CD4-positive, alpha-beta T cell treated with Interleukin-10 for 1 hour (primary cell): ENCODE results near the gene FGF11.
"Not testable (repeated sequence)": the region's sequence is repeated elsewhere in the genome, so short reads cannot be mapped to it uniquely, and the experiment has no call there.

ENCODE experiments used
- DNase-seq: peaks from one replicate; pipeline ENCODE4 v3.0.0-alpha.2; 2020

Gene FGF11

DNA sequence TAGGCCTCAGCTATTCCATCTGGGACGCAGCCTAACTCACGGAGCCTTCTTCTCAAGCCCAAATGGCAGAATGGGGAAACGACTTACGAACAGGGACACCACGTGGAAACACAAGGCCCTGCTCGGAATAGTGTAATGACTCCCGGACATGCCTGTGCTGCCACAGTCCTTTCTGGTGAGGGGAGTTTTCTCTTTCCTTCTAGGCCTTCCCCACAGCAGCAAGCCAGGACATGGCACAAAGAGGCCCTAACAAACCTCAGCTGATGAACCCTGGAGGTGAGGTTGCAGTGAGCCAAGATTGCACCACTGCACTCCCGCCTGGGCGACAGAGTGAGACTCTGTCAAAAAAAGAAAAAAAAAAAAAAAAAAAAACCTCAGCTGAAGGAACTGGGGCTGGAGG lies 24.8 kb downstream of the FGF11 start:
- no peak for DNase-seq

DNA sequence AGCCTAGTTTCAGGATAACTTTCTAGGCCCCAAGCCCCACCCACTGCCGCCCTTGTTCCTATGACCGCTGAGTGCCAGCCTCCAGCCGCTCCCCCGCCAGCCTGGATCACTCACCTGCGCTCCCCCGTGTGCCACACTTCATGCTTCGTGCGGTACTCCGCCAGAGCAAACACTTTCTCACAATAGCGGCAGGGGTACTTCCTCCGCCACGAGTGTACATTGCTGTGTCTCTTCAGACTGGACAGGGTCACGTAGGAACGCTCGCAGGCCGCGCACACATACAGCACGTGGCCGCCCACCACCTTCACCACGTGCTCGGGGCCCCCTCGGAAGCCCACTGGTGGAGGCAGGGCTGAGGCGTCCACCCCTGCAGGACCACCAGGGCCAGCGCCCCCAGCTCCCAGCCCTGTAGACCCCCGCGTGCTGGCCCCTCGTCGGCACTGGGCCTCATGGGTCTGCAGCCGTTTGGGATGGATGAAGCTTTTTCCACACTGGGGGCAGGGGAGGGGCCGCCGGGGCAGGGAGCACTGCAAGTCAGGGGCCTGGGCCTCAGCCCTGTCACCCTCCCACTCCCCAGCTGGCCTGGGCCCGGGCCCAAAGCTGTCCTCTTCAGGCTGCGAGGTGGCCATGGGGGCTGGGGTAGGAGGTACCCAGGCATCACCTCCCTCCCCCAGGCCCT lies 26.4 kb downstream of the FGF11 start:
- DNase-seq, result no peak

DNA sequence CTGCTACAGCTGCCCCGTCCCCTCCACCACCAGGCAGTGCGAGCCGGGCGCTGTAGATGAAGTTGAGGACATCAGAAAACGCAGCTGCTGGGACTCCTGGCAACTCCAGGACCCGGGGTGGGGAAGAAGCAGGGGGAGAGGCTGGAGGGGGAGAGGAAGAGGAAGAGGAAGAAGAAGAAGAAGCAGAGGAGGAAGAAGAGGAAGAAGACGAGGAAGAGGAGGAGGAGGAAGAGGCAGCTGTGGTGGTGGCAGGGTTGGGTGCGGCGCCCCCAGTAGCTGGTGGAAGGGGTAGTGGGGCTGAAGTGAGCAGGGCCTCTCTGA lies 27.0 kb downstream of the FGF11 start:
- DNase-seq, result no peak

DNA sequence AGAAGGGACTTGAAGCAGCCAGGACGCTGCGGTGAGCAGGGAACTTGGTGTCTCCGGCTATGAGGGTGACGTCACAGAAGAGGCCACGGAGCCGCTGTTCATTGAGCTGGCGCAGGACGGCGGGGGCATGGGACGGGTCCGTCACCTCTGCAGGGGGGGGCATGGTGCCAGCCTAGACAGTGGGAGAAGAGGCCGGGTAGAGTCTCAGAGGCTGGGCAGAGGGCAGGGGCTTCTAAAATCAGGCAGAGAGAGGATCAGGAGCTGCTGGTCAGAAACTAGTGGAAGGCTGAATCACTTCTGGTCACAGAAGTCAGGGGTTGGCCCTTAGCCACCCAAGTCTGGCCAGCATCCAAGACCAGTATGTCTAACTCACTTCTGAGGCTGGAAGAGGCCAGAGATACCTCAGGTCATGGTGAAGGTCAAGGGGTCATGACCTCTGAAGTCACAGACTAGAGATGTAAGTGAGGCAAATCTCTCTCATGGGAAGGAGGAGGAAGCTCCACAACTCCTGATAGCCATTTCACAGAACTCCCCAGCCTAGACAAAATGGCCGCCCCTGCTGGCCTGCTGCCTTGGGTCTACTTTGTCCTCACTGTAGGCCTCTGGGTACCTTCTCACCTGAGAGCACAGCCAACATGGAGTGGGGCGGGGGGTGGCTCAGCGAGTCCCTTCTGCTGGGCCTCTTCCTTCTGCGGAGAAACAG lies 27.5 kb downstream of the FGF11 start:
- no peak for DNase-seq

DNA sequence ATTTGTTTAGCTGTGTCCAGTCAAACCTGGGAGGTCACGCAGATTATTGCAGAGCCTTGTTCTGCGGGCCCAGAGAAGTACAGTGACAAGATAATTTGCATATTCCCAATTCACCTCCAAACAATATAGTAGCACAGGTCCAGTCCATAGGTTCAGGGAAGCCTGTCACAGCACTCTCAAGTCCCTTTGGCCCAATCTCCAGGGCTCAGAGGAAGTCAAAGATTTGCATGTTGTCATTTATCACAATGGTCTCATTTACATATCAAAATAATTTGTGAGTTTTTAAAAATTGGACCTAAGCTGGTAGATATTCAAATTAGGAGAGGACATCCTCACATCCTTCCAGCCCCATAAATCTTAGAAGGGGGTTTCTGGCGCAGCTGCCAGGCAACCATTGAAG lies 28.2 kb downstream of the FGF11 start:
- DNase-seq, result no peak

DNA sequence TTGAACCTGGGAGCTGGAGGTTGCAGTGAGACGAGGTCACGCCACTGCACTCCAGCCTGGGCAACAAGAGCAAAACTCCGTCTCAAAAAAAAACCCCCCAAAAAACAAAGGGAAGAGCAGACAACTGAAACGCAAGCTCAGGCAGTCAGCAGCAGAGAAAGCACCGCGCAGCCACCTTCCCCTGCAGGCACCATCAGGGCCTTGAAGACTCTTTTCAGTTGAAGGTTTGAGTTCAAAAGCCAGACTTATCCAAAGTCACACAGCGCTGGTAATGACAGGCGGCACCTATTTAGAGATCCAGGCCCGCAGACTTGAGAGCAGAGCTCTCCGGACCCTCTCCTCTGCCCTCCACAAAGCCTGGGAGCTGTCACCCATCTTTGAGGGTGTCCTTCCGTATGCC lies 29.0 kb downstream of the FGF11 start:
- no peak for DNase-seq

DNA sequence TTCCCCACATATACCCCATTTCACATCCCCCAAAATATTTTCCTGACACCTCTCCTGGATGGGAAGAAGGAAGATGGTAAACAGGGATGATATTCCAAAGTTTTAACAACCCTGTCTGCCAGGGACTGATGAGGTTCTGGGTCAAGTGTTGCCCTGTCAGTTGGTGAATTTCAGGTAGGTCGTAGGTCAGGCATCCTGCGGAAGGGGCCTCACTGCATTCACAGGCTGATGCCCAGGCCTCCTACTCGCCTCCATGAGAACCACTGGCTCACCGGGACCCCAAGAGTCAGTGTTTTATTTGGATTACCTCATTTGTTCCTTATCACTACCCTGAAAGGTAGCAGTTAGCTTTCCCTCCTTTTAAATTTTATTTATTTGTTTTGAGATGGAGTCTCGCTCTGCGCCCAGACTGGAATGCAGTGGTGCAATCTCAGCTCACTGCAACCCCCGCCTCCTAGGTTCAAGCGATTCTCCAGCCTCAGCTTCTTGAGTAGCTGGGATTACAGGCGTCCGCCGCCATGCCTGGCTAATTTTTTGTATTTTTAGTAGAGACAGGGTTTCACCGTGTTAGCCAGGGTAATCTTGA lies 29.6 kb downstream of the FGF11 start:
- no peak for DNase-seq

DNA sequence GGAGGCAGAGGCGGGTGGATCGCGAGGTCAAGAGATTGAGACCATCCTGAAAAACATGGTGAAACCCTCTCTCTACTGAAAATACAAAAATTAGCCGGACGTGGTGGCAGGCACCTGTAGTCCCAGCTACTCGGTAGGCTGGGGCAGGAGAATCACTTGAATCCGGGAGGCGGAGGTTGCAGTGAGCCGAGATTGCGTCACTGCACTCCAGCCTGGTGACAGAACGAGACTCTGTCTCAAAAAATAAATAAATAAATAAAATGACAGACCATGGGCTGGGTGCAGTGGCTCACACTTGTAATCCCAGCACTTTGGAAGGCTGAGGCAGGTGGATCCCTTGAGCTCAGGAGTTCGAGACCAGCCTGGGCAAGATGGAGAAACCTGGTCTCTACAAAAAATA lies 30.5 kb downstream of the FGF11 start:
- not testable (repeated sequence) for DNase-seq

DNA sequence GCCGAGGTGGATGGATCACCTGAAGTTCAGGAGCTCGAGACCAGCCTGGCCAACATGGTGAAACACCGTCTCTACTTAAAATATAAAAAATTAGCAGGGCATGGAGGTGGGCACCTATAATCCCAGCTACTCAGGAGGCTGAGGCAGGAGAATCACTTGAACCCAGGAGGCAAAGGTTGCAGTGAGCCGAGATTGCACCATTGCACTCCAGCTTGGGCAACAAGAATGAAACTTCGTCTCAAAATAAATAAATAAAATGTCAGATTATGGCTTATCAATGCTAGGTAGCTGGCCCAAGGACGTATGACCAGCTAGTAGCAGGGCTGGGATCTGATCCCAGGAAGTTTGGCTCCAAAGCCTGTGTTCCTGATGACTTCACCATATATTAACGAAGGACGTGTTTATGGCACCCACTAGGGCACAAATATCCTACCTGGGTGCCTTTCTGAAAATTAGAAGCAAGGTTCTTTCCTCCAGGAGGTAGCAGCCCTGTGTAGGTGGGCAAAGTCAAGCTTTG lies 31.2 kb downstream of the FGF11 start:
- not testable (repeated sequence) for DNase-seq

DNA sequence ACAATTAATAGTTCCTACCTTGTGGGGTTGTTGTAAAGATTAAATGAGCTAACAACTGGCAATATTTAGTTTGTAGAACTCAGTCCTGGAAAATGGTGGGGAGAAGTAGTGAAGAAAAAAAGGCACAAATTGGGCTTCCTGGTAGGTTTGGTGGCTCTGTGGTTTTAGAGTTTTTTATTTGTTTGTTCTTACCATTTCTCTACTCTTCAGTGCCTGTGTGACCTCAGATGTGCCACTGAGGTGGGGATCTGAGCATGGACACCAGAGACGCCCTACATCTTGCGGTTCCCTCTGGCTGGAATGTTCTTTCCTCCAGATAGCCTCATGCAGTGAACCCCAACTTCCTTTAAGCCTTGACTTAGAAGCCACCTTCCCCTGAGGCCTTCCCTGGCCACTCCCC lies 32.4 kb downstream of the FGF11 start:
- DNase-seq, result no peak

DNA sequence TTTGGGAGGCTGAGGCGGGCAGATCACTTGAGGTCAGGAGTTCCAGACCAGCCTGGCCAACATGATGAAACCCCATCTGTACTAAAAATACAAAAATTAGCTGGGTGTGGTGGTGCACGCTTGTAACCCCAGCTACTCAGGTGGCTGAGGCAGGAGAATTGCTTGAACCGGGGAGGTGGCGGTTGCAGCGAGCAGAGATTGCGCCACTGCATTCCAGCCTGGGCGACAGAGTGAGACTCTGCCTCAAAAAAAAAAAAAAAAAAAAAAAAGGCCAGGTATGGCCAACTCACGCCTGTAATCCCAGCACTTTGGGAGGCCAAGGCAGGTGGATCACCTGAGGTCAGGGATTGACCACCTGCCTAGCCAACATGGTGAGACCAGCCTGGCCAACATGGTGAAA lies 35.5 kb downstream of the FGF11 start:
- DNase-seq, result not testable (repeated sequence)

DNA sequence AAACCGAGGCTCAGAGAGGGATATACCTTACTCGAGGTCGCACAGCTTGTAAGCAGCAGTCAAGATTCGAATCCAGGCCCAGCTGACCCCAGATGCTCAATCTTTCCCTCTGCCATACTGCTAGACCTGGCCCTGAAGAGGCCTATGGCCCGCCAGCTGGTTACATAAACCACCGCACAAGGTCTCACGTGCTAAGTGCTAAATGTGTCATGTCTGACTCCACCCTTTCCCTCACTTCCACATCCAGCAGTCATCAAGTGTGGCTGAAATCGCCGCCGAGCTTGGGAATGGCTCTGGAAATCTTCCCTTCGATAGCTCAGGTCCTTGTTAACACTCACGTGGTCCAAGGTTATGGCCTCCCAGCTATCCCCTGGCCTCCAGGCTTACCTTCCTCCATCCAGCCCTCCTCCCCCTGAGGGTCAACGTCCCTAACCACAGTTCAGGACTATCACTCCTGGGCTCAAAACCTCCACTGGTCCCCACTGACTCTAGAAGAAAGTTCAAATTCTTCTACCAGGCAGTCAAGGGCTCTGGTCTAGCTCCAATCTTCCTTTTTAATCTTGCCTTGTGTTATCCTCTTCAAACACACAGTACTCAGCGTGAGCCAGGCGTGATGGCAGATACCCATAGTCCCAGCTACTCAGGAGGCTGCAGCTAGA lies 36.6 kb downstream of the FGF11 start:
- DNase-seq, result no peak

DNA sequence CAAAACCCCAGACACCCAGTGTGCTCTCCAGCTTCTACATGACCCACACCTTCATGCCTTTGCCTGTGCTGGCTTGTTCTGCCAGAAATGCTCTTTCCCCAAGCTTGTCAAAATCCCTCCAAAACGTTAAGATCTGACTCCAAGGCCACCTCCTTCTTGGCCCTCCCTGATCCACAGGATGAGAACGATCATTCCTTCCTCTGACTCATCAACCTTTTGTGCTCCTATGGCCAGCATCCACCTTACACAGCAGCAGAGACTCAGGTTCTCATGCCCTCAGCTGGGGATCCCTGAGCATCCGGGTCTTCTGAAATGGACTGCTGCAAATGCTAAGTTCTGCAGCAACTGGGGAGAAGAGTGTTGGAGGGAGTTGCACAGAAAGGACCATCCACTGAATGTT lies 37.2 kb downstream of the FGF11 start:
- DNase-seq, result no peak

DNA sequence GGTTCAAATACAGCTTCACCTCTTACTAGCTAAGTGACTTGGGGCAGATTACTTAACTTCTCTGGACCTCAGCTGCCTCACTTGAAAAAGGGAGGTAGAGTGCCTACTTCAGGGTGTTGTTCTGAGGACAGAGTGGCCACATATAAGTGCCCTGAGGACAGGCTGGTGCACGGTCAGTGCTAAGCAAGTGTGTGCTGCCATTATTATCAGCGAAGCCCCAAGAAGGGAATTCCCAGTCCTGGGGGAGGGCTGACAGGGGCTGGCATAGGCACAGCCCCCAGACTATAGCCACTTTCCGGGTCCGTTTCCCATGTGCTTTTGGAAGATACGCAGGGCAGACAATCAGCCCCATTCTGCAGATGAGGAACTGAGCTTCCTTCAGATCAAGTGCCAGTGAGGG lies 37.6 kb downstream of the FGF11 start:
- no peak for DNase-seq

DNA sequence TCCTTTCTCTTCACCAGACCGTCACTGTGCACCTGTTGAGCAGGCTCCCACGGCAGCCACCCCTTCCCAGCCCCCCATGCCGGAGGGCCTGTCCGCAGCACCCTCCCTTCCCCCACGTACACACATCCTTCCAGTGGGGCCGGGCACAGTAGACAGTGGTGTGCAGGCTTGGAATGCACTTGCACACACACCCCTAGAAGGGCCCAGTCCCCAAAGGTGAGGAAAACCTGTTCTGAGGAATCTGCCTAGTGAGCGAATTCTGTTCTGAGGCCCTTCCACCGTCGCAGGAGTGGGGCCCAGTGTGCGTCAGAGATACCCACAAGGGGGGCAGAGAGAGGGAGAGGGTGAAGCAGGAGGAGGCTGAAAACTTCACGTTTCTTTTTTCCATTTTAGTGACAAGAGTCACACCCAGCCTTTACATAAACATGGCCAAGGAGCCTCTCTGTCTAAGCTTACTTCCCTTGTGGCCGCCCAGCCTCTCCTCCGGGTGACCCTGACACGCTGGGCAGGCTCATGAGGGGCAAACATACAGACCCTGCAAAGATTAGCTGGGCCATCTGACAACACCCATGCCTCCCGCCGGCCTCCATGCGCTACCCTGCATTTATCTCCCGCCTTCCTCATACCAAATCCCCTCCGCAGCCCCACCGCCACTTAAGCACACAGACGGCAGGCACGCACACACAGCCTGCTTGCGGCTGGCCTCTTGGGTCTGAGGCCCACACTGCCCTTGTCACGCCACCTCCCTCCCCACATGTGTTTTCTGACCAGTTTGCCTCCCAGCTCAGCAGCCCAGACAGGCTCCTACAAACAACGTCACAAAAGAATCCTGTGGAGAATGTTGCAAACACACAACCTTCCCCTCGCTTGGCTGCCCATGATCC lies 38.3 kb downstream of the FGF11 start:
- no peak for DNase-seq

DNA sequence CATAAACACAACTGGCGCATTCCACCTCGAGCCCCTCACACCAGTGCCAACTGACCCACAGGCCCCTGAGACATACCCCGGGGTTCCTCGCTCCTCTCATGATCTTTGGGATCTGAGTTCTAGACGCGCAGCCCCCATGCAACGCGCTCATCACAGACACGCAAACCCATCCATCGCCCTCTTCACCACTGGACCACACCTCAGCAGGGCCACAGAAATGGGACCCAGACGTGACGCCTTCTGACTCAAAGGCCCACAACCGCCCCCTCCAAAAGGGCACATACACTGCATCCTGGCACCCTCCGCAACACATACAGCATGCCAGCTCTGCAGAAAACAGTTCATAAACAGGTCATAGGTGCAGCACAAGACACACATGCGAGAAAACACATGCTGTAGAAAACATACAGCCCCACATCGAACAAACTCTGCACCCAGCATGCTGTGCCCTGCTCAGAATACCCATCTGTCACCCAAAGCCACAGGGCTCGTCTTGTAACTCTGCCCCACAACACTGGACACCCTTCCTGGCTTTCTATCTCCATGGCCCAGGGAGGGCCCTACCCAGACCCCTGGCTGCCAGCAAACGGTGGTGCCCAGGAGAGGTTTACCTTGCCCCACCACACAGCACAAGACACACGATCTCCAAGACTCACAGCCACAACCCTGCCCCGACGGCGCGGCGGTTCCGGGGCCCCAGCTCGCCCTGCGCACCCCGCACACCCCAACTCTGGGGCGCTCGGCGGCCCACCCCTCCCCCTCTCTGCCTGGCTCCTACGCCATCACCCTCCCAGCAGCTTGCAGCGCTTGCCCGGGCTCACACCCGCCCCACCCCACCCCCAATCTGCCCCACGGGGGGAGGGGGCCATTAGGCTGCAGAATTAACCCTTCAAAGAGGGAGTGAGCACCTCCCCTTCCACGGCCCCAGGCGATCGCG lies 39.2 kb downstream of the FGF11 start:
- peak; percentile 84 for DNase-seq

DNA sequence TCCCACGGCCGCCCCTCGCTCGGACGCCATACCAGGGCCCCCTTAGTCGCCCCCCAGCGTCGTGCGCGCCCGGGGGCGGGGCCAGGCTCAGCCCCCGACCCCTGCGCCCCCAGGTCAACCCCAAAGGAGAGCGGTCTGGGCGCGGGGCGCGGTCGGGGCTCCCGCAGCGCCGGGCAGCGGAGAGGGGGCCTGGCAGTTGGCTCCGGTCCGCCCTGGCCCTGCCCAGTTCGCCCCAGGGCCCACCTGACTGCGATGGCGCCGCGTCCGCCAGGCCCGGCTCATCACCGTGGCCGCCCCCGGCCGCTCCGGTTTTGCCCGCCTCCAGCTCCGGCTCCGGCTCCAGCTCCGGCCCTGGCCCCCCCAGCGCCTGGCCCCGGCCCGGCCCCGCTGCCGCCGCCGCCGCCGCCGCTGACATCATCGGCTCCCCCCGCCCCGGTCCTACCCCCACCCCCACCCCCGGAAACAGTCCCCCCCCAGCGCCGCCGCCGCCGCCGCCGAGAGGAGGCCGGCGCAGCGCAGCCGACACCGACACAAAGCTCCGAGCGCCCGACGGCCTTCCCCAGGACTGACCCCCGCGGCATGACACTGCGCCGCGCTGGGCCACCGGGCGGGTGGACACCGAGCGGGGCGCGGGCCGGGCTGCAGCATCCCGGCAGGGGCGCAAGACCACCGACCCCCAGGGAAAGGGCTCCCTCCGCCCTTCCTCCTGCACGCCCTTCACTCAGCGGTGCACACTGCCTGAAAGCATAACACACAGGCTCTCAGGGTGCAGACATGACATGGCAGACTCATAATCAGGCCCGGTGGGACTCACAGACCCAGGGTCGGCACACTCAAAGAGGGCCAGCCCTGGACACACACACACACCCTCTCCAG lies 40.1 kb downstream of the FGF11 start, which contains the start of gene ZBTB4:
Gene ZBTB4 (minus strand): TSS at position 419 of the 876 bp plus-strand sequence. CDS start 12,830 bp downstream, outside the sequence.
- DNase-seq, result peak; percentile 80

DNA sequence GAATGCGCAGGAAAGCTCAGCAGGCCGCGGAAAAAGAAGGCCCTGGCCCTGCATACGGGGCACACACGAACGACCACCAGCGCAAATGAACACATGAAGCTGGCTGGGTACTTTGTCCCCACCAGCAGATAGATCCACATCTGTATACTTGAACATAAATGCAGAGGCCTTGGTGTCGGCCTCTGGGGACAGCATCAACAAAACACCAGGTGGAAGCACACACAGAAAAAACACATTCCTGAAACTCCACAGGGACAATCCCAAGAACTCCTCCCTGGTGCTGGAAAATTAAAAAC lies 40.7 kb downstream of the FGF11 start:
- DNase-seq, result no peak

DNA sequence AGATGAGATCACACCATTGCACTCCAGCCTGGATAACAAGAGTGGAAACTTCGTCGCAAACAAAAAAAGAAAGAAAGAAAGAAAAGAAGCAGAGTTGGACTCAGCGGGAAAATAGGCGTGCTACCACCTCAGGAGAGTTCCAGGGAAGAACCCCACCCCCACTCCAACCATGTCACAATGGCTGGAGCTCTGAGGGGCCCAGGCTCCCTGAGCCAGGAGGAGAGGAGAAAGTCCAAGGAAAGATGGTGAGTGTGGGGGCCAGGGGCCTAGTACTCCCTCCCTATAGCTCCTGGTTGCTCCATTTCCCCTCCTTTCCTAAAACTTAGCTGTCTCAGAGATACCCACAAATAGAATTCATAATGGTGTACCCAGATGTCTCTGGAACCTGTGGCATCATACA lies 42.0 kb downstream of the FGF11 start, which contains the start of gene SLC35G6:
Gene SLC35G6 (plus strand): TSS at position 172 of the 400 bp plus-strand sequence. CDS start 71 bp downstream, at position 243.
- not testable (repeated sequence) for DNase-seq
